ENCODE results near the gene TFDP2.

GRCh38 chr3:142009029-142009428, 140.3 kb downstream of the TFDP2 start:
- TF ChIP-seq CTCF (conservative IDR thresholded peaks at IDR 0.05): no peak
- no peak for TF ChIP-seq EZH2 (IDR thresholded peaks at IDR 0.05; ENCODE audit: low read depth)
